NCI-H1092 treated with DMSO at 0.1 percent for 48 hours (cell line): ENCODE measurements around the gene KRT81.
"Not testable (repeated sequence)": the region's sequence is repeated elsewhere in the genome, so short reads cannot be mapped to it uniquely, and the experiment has no call there.

Experiments
- DNase-seq: peaks from one replicate; lab custom pipeline; 2025; lab: John Stamatoyannopoulos, UW

Gene KRT81

DNA sequence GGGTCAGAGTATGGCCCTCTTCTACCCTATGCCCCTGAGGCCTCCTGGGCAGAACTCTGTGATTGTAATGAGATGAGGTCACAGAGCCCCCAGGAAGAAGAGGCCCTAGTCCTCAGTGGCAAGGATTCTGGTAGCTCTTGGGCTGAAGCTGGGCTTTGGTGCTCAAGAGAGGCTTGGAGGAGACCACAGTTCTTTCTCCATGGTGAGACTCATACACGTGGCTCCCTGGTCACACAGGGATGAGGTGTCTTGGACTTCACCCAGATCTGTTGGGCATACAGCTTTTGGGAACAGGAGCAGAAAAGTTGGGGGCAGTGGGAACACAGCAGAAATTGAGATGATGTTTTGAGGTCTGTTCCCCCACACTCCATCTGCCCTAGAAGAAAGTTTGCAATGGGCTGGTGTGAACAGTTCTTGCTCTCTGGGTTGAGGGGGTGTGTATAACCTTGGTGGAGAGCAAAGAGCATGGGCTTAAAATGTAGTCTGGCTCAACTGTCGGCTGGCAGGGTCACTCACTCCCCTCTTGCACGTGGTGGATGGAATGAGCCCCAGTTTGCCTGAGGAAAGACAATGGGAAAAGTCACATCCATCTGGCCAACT is 16.7 kb downstream of the KRT81 start, which contains the start of gene KRT86:
KRT86 (plus strand) TSS at position 125 of the 600 bp plus-strand sequence. CDS start 27,272 bp downstream, outside the sequence.
- DNase-seq = no peak

GRCh38 chr12:52271158-52271557 is 20.2 kb downstream of the KRT81 start:
- DNase-seq = no peak

DNA sequence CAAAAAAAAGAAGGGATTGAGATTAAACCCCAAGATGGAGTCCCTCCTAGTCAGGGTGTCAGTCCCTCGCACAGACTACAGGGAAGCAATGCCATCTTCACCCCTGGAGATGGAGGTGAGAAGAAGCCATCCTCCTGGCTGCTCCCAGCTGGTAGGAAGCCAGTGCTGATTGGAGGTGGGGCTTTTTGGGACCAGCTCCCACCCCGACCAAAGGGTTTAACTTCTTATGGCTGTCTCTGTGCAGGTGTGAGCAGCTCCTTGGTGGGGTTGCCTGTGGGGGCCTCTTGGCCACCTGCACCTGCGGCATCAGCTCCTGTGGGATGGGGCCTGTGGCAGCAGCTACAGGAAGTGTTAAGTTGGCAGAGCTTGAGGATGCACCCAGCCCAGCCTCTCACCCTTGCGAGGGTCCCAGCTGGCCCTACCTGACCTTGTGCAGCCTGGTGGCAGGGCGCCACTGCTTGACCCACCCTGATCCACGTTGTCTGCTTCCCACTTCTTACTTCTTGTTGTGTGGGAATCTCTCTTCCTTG is 20.7 kb downstream of the KRT81 start:
- no peak for DNase-seq

GRCh38 chr12:52268212-52268611 is 23.1 kb downstream of the KRT81 start:
- DNase-seq = no peak

GRCh38 chr12:52267699-52268098 is 23.6 kb downstream of the KRT81 start:
- no peak for DNase-seq

GRCh38 chr12:52267266-52267665 is 24.1 kb downstream of the KRT81 start:
- DNase-seq = no peak

- DNase-seq = no peak
These were observed 24.8 kb downstream of the KRT81 start for GRCh38 chr12:52266514-52266913.

- DNase-seq = no peak
These were observed 26.9 kb downstream of the KRT81 start for GRCh38 chr12:52264435-52264825.

DNA sequence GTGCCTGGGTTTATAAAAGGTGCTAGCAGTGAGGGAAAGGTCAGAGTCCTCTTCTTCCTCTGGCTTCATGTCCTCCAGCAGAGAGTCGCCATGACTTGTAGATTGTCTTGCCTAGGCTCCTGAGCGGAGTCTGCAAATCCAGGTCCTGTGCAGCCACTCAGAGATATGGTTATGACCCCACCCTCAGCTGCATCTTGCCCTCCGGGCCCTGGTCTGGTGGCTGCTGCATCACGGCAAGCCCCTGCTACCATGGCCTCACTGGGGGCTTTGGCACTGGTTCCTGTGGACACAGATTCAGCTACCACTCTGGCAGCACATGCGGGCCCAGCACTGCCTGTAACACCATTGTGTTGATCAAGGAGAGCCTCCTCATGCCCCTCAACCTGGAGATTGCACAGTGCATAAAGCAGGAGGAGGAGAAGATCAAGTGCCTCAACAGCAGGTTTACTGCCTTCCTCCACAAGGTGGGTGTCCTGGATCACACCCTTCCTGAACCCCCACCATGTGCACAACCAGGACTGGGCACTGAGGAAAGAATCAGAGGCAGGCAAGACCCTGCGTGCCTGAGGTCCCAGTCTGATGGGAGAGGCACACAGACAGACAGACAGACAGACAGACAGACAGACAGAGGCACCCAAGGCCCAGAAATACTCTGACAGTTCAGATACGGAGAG is 27.4 kb downstream of the KRT81 start:
- DNase-seq = no peak

GRCh38 chr12:52262286-52262685 is 29.0 kb downstream of the KRT81 start:
- DNase-seq = no peak

- no peak for DNase-seq
These were observed 30.2 kb downstream of the KRT81 start for GRCh38 chr12:52261208-52261484.

GRCh38 chr12:52260361-52261207 is 30.8 kb downstream of the KRT81 start:
- DNase-seq = no peak

GRCh38 chr12:52259657-52260243 is 31.6 kb downstream of the KRT81 start:
- DNase-seq = no peak

DNA sequence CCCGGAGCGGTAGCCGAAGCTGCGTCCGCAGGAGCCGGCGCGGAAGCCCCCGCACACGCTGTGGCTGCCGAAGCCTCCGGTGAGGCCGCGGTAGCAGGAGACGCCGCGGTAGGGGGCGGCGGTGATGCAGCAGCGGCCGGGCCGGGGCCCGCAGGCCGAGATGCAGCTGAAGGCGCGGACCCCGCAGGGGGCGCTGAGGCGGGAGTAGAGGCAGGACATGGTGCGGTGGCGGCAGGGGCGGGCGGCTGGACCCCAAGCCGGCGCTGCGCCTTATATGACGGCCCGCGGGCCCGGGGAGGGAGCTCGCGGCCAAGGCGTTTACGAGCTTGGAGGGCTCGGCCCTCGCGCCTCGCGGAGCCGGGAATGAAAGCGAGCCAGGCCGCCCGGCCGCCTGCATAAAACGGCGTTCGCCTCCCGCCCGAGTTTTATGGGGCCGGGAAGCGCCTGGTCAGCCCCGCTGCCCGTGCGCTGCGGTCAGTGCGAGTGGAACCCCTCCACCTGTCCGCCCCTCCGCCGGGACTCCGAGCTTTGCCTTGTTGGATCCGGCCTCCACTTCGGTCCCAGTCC is 32.9 kb downstream of the KRT81 start:
- no peak for DNase-seq

GRCh38 chr12:52257922-52258321 is 33.4 kb downstream of the KRT81 start:
- DNase-seq = not testable (repeated sequence)

- DNase-seq = no peak
These were observed 34.2 kb downstream of the KRT81 start for GRCh38 chr12:52257074-52257551.

DNA sequence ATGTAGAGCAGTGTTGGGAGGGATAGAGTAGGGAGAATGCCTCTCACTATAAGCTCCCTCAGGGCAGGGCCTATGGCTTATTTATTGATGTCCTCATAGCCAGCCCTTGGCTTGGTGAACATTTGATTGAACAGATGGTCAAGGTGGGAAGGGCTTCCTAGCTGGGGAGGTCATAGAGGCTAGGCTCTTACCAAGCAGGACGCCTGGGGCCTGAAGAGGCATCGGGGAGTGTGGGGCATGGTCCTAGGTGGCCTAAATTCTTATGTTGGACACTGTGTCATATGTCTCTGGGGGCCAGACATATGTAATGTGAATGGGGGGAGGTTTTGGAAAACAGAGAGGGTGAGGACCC is 34.8 kb downstream of the KRT81 start:
- no peak for DNase-seq

DNA sequence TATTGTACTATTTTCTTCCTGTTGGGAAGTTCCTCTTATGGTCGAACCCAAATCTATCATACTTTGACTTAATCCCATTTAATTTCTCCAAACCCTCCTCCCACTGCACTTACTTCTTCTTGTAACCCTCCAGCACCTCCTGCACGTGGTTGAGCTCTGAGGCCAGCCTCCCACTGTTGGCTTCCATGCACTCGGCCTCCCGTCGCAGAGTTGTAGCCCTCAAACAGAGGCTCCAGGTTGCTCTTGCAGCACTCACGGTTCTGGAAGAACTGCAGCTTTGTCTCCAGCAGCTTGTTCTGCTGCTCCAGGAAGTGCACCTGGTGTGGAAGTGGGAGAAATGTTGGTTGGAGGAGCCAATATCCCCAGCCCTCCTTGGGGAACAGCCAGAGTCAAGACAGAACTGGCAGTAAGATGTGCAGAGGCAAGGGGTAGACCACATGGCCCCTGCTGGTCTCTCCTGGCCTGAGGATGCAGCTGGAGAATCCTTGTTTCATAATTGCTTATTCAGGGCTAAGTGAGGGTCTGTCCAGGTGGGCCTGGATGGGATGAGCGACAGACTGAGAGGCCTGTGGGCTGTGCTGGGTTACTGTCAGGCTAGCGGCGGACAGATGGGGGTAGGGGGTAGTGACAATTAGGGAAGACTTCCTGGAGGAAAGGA is 35.3 kb downstream of the KRT81 start:
- no peak for DNase-seq

- DNase-seq = no peak
These were observed 36.2 kb downstream of the KRT81 start for GRCh38 chr12:52254965-52255751.

DNA sequence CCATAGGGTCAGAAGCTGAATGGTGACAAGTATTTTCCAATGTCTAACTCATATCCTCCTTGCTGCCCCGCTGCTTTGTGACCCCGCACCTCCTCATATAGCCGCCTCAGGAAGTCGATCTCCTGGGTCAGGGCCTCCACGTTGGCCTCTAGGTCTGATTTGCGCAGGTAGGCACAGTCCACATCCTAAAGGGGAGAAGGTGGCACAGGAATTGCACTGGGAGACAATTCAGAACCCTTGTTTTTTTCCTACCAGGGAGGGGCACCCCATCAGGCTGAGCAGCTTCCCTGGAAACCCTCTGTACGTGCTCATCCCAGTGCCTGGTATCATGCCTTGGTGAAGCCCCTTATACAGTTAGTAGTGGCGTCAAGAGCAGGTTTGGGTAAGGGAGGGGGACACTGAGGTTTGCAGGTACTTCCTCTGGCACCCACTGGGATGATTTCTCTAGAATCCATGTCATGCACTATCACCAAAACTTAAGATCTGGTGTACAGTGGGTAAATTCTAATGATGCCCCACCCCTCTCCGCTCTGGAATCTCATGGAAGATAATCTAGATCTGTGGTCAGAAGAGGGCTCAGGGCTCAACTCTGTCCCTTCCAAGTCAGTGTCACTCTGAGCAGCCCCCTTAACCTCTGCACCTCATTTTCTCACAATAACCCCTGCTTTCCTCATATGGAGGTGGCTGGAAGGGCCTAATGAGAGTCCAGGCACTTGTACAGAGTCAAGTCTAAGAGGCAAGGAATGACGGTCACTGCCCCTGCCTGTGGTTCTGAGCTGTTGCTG is 37.0 kb downstream of the KRT81 start:
- no peak for DNase-seq
